Spinal cord (tissue), 10 donors: Measurements from ENCODE around the gene RBM10. TPM values are rescaled to one million over a fixed set of nuclear protein-coding genes. Genes with fewer than 3 reads are reported as not detected.

Experiments
- DNase-seq, 6 donors: peaks; one replicate each; pipeline versions ENCODE4 v3.0.0 to v3.0.0-alpha.2; 2013 to 2015; ENCODE audit warnings: low spot score in 6 of 6, low read depth in 4 of 6
- H3K27ac ChIP-seq: one replicate; pipeline ENCODE4 v1.5.1; 2013; ENCODE audit warnings: low read depth, low read length, control low read depth
- H3K27me3 ChIP-seq: one replicate; pipeline ENCODE4 v1.6.1; 2013; ENCODE audit warnings: low read length; ENCODE audit not compliant: control insufficient read depth, insufficient read depth
- H3K36me3 ChIP-seq: one replicate; pipeline ENCODE4 v1.6.1; 2013; ENCODE audit warnings: low read length; ENCODE audit not compliant: control insufficient read depth, insufficient read depth
- H3K4me1 ChIP-seq: one replicate; pipeline ENCODE4 v1.6.1; 2013; ENCODE audit warnings: low read length; ENCODE audit not compliant: control insufficient read depth, insufficient read depth
- H3K4me3 ChIP-seq: one replicate; pipeline ENCODE4 v1.5.1; 2013; ENCODE audit warnings: low read depth, low read length, control low read depth
- H3K9me3 ChIP-seq: one replicate; pipeline ENCODE4 v1.6.1; 2013; ENCODE audit warnings: low read length; ENCODE audit not compliant: control insufficient read depth, insufficient read depth
- WGBS: methylation state at CpG from one replicate; pipeline ENCODE4 v1.1.5; 2013; ENCODE audit warnings: missing lambda C conversion rate; ENCODE audit not compliant: insufficient coverage; 5-methylcytosine and 5-hydroxymethylcytosine counted together
- polyA plus RNA-seq, 2 donors: library from polyadenylated mRNA; unstranded; fragments of 120-200 nt; gene quantifications; one replicate each; pipeline ENCODE4 v1.2.1, GENCODE V29; 2013; ENCODE audit not compliant: insufficient read length in 2 of 2
- small RNA-seq: library from RNA; depleted of rRNA; stranded (forward); fragments of <200 nt; gene quantifications from one replicate; pipeline ENCODE3, GENCODE V24; 2014; ENCODE audit warnings: low replicate concordance
- total RNA-seq, 2 donors: library from RNA; depleted of rRNA in 1 of 2; stranded (reverse); fragments of 120-200 nt in 1 of 2; fragments of >200 nt in 1 of 2; gene quantifications; one replicate each; pipeline versions ENCODE4 v1.2.3 to v1.2.4, GENCODE V29; 2013 to 2014
- donor health status: healthy.

Gene RBM10
- total and polyA plus RNA-seq, 4 donors = 24.3 to 63.7 (median 49.5) TPM

DNA sequence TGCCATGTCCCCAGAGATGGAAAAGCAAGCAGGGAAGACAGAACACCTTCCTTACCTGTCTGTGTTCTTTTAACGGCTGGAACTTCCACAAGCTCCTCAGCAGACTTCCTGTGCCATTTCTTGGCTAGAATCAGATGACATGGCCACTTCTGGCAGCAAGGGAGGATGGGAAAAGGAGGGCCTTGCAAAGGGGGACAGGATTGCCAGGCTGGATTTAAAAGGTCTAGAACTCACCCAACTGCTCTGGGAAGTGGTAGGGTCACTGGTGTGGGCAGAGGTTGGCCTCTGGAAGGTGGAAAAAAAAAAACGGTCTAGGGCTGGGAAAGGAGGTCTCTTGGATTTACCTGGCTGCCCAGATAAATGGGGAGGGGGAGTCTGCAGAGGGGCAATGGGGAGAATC, 86.1 kb downstream of the RBM10 start:
- Histone ChIP-seq H3K27ac (no peak overlapping the region), H3K27me3 (peaks cover 16% of the 10 kb centered on the region), H3K36me3 (peaks cover 26% of the 10 kb centered on the region), H3K9me3 (no peaks in the 10 kb centered on the region), H3K4me1 (peaks cover 7% of the 10 kb centered on the region), H3K4me3 (no peak overlapping the region)
- no peak for DNase-seq
- WGBS = 67% methylated on average over 1 of the region's 2 CpGs

DNA sequence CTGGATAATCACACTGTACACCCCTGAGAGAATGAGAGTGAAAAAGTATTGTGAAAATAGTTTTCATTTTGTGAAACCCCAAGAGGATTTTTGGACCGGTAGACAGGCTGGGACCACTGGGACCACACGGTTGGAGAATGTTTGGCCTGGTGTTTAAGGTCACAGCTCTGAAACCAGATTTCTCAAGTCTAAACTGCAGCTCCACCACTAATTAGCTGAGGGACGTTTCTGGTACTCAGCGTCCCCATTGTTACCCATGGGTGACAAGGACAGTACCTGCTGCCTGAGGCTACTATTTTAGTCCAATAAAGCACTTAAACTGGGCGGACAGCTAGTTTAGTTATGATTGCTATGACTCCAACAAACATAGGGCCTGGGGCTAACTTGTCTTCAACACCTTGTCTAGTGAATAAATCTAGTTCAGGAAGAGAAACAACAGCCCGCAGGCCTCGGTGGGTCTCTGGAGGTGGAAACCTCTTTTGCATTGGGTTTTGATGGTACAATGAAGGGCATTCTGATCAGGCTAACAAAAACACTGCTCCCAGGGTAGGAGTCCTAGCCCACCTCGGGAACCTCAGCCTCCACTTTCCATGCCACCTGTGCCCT, 87.3 kb downstream of the RBM10 start:
- Histone ChIP-seq H3K4me3 (peak overlapping the region; percentile 87), H3K9me3 (no peaks in the 10 kb centered on the region), H3K27ac (peak overlapping the region; percentile 100), H3K4me1 (peaks cover 10% of the 10 kb centered on the region), H3K27me3 (peaks cover 18% of the 10 kb centered on the region), H3K36me3 (peaks cover 15% of the 10 kb centered on the region)
- no peak for DNase-seq
- 85% methylated on average over 5 of the region's 8 CpGs for WGBS

DNA sequence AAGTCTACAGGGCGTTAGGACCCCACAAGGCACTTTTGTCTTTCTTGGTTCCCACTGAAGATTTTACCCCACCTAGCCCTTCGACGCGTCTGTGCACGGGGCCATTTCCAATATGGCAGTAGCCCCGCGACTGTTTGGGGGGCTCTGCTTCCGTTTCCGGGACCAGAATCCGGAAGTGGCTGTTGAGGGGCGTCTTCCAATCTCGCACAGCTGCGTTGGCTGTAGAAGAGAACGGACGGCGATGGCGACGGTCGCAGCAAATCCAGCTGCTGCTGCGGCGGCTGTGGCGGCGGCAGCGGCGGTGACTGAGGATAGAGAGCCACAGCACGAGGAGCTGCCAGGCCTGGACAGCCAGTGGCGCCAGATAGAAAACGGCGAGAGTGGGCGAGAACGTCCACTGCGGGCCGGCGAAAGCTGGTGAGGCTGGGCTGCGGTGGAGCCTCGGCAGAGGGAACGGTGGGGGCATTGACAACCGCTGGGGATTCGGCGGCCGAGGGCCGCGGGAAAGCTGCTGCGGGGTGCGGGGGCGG, 87.8 kb downstream of the RBM10 start, which contains the start of gene USP11:
USP11 (plus strand) TSS at position 207 of the 530 bp plus-strand sequence; CDS start at position 242, 35 bp downstream.
- H3K27me3 ChIP-seq = peaks cover 19% of the 10 kb centered on the region
- H3K4me3 ChIP-seq = peak within 1 kb of the TSS; percentile 87
- WGBS = 15% methylated on average over 46 of the region's 46 CpGs
- H3K36me3 ChIP-seq = peaks cover 13% of the 10 kb centered on the region
- H3K9me3 ChIP-seq = no peaks in the 10 kb centered on the region
- DNase-seq = peak in 4 of 6 donors; percentile 51 to 94 (median 76)
- H3K27ac ChIP-seq = peak within 1 kb of the TSS; percentile 100
- peaks cover 12% of the 10 kb centered on the region for H3K4me1 ChIP-seq

DNA sequence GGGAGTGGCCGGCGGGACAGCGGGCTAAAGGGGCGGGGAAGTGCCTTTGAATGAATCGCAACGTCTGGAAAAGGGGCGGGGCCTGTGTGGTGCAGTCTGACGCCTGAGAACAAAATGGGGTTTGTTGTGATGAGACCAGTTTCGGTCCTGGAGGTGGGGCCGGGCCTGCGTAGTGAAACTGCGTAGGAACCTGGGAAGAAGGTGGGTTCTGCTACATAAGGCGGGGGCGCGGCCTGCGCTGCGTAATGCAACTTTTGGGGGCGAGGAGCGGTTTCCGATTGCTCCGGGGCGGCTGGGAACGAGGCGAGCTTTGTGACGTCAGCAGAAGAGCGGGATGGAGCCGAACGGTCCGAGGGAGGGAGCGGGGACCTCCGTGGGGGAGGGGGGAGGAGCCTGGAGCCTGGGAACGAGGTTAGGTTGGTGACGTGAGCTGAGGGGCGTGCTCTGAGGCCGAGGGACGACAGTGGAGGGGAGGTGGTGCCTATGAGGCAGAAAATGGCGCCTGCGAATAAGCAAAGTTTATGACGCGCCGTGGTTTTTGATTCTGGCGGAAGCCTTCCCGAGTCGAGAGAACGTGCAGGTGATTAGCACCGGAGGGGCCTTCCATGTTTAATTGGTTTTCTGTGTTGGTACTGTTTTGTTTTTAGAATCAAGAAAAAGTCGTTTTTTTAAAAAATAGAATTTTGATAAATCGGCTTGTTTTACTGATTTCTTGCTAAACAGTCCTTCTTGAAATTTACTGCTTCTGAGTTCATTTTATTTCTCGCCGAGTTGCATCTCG, 88.5 kb downstream of the RBM10 start:
- WGBS = 8% methylated on average over 46 of the region's 51 CpGs
- H3K36me3 ChIP-seq = peaks cover 12% of the 10 kb centered on the region
- no peaks in the 10 kb centered on the region for H3K9me3 ChIP-seq
- peak overlapping the region; percentile 87 for H3K4me3 ChIP-seq
- H3K27me3 ChIP-seq = peaks cover 19% of the 10 kb centered on the region
- DNase-seq = peak; percentile 75 to 98 (median 86)
- peaks cover 12% of the 10 kb centered on the region for H3K4me1 ChIP-seq
- H3K27ac ChIP-seq = peak overlapping the region; percentile 100

DNA sequence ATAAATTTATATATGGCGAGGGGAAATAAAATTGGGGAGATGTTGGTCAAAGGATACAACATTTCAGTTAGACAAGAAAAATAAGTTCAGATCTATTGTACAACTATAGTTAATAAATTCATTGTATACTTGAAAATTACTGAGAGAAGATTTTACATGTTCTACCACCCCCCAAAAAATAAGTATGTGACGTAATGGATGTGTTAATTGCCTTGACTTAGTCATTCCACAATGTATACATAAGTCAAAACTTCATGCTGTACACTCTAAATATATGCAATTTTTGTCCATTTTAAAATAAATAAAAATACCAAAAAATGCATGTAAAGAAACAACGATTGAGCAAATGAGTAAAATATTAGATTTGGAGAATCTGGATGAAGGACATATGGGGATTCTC, 89.6 kb downstream of the RBM10 start:
- no CpG with 5 or more reads among the region's 3 CpGs for WGBS
- Histone ChIP-seq H3K36me3 (peaks cover 7% of the 10 kb centered on the region), H3K9me3 (no peaks in the 10 kb centered on the region), H3K27ac (peak overlapping the region; percentile 100), H3K4me1 (peaks cover 12% of the 10 kb centered on the region), H3K4me3 (peak overlapping the region; percentile 87), H3K27me3 (peaks cover 25% of the 10 kb centered on the region)
- DNase-seq = no peak

DNA sequence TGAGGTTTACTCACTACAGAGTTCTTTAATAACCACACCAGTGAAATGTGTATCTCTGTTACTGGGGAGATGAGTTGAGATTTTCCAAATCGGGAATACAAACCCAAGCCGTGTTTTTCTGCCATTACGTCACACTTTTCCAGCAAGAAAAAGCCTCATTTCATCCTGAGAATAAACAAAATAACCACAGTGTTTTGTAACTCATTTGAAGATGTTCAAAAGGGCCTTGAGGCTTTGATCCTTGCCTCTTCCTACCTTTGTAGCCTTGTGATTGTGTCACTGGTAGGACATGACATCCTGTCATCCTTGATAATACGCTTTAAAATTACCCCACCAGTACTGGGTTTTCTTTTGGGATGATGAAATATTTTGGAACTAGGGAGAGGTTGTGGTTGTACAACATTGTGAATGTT, 90.7 kb downstream of the RBM10 start:
- Histone ChIP-seq H3K9me3 (no peaks in the 10 kb centered on the region), H3K4me1 (peaks cover 12% of the 10 kb centered on the region), H3K36me3 (peaks cover 13% of the 10 kb centered on the region), H3K4me3 (no peak overlapping the region), H3K27me3 (peaks cover 27% of the 10 kb centered on the region), H3K27ac (no peak overlapping the region)
- DNase-seq = no peak
- 80% methylated on average over 1 of the region's 4 CpGs for WGBS

Small RNAs within 50 kb of the gene (small RNA-seq; reads per million reads assigned to genes)
- gene RNU12-2P = 1.3 reads per million, percentile 84 among the genes with 10 or more reads in this experiment

Other genes starting within 250 kb of the RBM10 start
- gene JADE3, start 232.8 kb upstream of the RBM10 start, total RNA-seq = 10 to 100 TPM in 1 of 2 donors, 1 to 10 TPM in 1; 7.4 to 10.0 TPM
- 10 to 100 TPM in 1 of 2 donors, 1 to 10 TPM in 1; 9.9 to 11.8 TPM for gene JADE3, start 232.8 kb upstream of the RBM10 start, polyA plus RNA-seq
- gene RGN, start 66.8 kb upstream of the RBM10 start, total RNA-seq = 10 to 100 TPM; 10.2 to 15.3 TPM
- gene RGN, start 66.8 kb upstream of the RBM10 start, polyA plus RNA-seq = 10 to 100 TPM; 14.8 to 20.1 TPM
- 100 to 1,000 TPM in 1 of 2 donors, 10 to 100 TPM in 1; 60.7 to 109 TPM for gene NDUFB11, start 519 bp upstream of the RBM10 start, total RNA-seq
- 100 to 1,000 TPM; 131 to 139 TPM for gene NDUFB11, start 519 bp upstream of the RBM10 start, polyA plus RNA-seq
- gene UBA1, start 48.6 kb downstream of the RBM10 start, total RNA-seq = 100 to 1,000 TPM; 115 to 156 TPM
- gene UBA1, start 48.6 kb downstream of the RBM10 start, polyA plus RNA-seq = 100 to 1,000 TPM; 283 to 319 TPM
- 10 to 100 TPM; 76.6 to 82.4 TPM for gene CDK16, start 73.5 kb downstream of the RBM10 start, total RNA-seq
- gene CDK16, start 73.5 kb downstream of the RBM10 start, polyA plus RNA-seq = 100 to 1,000 TPM; 195 to 216 TPM
- gene USP11, start 87.8 kb downstream of the RBM10 start, total RNA-seq = 100 to 1,000 TPM in 1 of 2 donors, 10 to 100 TPM in 1; 75.4 to 157 TPM
- gene USP11, start 87.8 kb downstream of the RBM10 start, polyA plus RNA-seq = 100 to 1,000 TPM; 245 to 251 TPM
- 1 to 10 TPM; 1.5 to 4.6 TPM for gene ZNF157, start 225.4 kb downstream of the RBM10 start, total RNA-seq
- 1 to 10 TPM; 2.6 to 3.1 TPM for gene ZNF157, start 225.4 kb downstream of the RBM10 start, polyA plus RNA-seq